GM23338 (cell line): ENCODE measurements around the gene RRM1. TPM values are rescaled to one million over a fixed set of nuclear protein-coding genes. Genes with fewer than 3 reads are reported as not detected.

Experiments used
- ATAC-seq: fragments of 200-7000 bp; cut with Tn5 transposase; 3 replicates; pipeline ENCODE4 v1.9.1; 2020
- DNase-seq: peaks from one replicate; pipeline ENCODE4 v3.0.0-alpha.2; 2015; ENCODE audit warnings: low spot score
- H2AFZ ChIP-seq: fragments of 200-600 bp; sonication (generic); 2 replicates; pipeline ENCODE4 v1.8.0; 2016; ENCODE audit warnings: antibody characterized with exemption, mild to moderate bottlenecking, moderate library complexity
- H3F3A ChIP-seq: fragments of 200-600 bp; sonication (generic); replicated peaks from 2 replicates; pipeline ENCODE4 v1.8.0; 2017; ENCODE audit warnings: antibody characterized with exemption, mixed run types, low read depth
- H3K27ac ChIP-seq: fragments of 200-600 bp; sonication (generic); 2 replicates; pipeline ENCODE4 v1.6.1; 2016; ENCODE audit warnings: low read depth
- H3K27me3 ChIP-seq: fragments of 200-600 bp; sonication (generic); 2 replicates; pipeline ENCODE4 v1.8.0; 2016; ENCODE audit warnings: mild to moderate bottlenecking, mixed run types, moderate library complexity; ENCODE audit not compliant: insufficient read depth
- H3K36me3 ChIP-seq: fragments of 200-600 bp; sonication (generic); 2 replicates; pipeline ENCODE4 v1.8.0; 2016; ENCODE audit warnings: mild to moderate bottlenecking; ENCODE audit not compliant: insufficient read depth
- H3K4me1 ChIP-seq: fragments of 200-600 bp; sonication (generic); 2 replicates; pipeline ENCODE4 v1.8.0; 2016; ENCODE audit warnings: mild to moderate bottlenecking, moderate library complexity; ENCODE audit not compliant: insufficient read depth
- H3K4me2 ChIP-seq: fragments of 200-600 bp; sonication (generic); 2 replicates; pipeline ENCODE4 v1.7.1; 2017; ENCODE audit warnings: mixed run types
- H3K4me3 ChIP-seq: fragments of 200-600 bp; sonication (generic); 2 replicates; pipeline ENCODE4 v1.6.1; 2016; ENCODE audit warnings: mixed run types
- H3K79me2 ChIP-seq: fragments of 200-600 bp; sonication (generic); replicated peaks from 2 replicates; pipeline ENCODE4 v1.8.0; 2017; ENCODE audit warnings: mild to moderate bottlenecking; ENCODE audit not compliant: insufficient read depth
- H3K9me2 ChIP-seq: fragments of 200-600 bp; sonication (generic); 2 replicates; pipeline ENCODE4 v1.8.0; 2017; ENCODE audit not compliant: insufficient read depth
- H4K20me1 ChIP-seq: fragments of 200-600 bp; sonication (generic); replicated peaks from 2 replicates; pipeline ENCODE4 v1.8.0; 2017; ENCODE audit warnings: mild to moderate bottlenecking; ENCODE audit not compliant: insufficient read depth
- H3K27ac Mint-ChIP-seq: 2 replicates; pipeline ENCODE4 v1.8.0; 2020; ENCODE audit warnings: inconsistent platforms, mild to moderate bottlenecking, moderate library complexity, mixed read lengths
- H3K27me3 Mint-ChIP-seq: 3 replicates; pipeline ENCODE4 v1.8.0; 2022; ENCODE audit warnings: low read depth, mild to moderate bottlenecking, moderate library complexity, mixed read lengths, inconsistent platforms; ENCODE audit not compliant: insufficient read depth, poor library complexity
- H3K36me3 Mint-ChIP-seq: 3 replicates; pipeline ENCODE4 v1.8.0; 2021; ENCODE audit warnings: low read depth, mild to moderate bottlenecking, inconsistent platforms, moderate library complexity, mixed read lengths
- H3K4me1 Mint-ChIP-seq: 3 replicates; pipeline ENCODE4 v1.8.0; 2020; ENCODE audit warnings: mild to moderate bottlenecking, inconsistent platforms, mixed read lengths
- H3K4me3 Mint-ChIP-seq: 3 replicates; pipeline ENCODE4 v1.8.0; 2021; ENCODE audit warnings: moderate library complexity, mild to moderate bottlenecking, inconsistent platforms, mixed read lengths
- H3K9me3 Mint-ChIP-seq: 3 replicates; pipeline ENCODE4 v1.8.0; 2020; ENCODE audit warnings: moderate library complexity, mild to moderate bottlenecking, inconsistent platforms, mixed read lengths
- EZH2 ChIP-seq: fragments of 200-600 bp; sonication (generic); IDR thresholded peaks from one replicate; pipeline ENCODE4 v1.8.0; 2017; ENCODE audit warnings: antibody characterized with exemption, mild to moderate bottlenecking, low read depth; ENCODE audit not compliant: unreplicated experiment
- EZH2phosphoT487 ChIP-seq: fragments of 200-600 bp; sonication (generic); IDR thresholded peaks from one replicate; pipeline ENCODE4 v1.8.1; 2018; ENCODE audit warnings: antibody characterized with exemption; ENCODE audit not compliant: unreplicated experiment
- JUNB ChIP-seq: IDR thresholded peaks from one replicate; pipeline ENCODE4 v1.6.1; 2016; ENCODE audit warnings: antibody characterized with exemption; ENCODE audit not compliant: unreplicated experiment
- NANOG ChIP-seq: IDR thresholded peaks from 2 replicates; pipeline ENCODE4 v1.6.1; 2016; ENCODE audit warnings: antibody characterized with exemption, borderline replicate concordance
- POLR2AphosphoS5 ChIP-seq: IDR thresholded peaks from 2 replicates; pipeline ENCODE4 v1.6.1; 2016; ENCODE audit warnings: antibody characterized with exemption, low read depth
- STAT1 ChIP-seq: IDR thresholded peaks from one replicate; pipeline ENCODE4 v1.6.1; 2016; ENCODE audit warnings: antibody characterized with exemption; ENCODE audit not compliant: unreplicated experiment
- ZNF114 ChIP-seq: fragments of 250-450 bp; sonication (Bioruptor Pico); IDR thresholded peaks from 2 replicates; pipeline ENCODE4 v1.5.0; 2020; ENCODE audit warnings: mild to moderate bottlenecking, moderate library complexity
- ZNF331 ChIP-seq: fragments of 250-450 bp; sonication (Bioruptor Pico); IDR thresholded peaks from 2 replicates; pipeline ENCODE4 v1.5.0; 2020; ENCODE audit warnings: low read depth, mild to moderate bottlenecking, moderate library complexity
- polyA plus RNA-seq: library from polyadenylated mRNA; unstranded; fragments of >200 nt; fragmentation: Nextera tagmentation; extraction: Ambion mirVana; gene quantifications from 2 replicates; pipeline ENCODE4 v1.2.1, GENCODE V29; 2016
- total RNA-seq: library from RNA; depleted of rRNA; stranded (reverse); fragments of >200 nt; shearing (Covaris generic); gene quantifications from 2 replicates; pipeline ENCODE4 v1.2.3, GENCODE V29; 2014
- TF ChIP-seq, protein P1 (sequence below), 2 experiments: fragments of 200-600 bp in 1 of 2; sonication (generic) in 1 of 2; conservative IDR thresholded peaks; 2 replicates each; pipeline versions ENCODE4 v1.5.1 to v1.6.1; 2016 to 2017; ENCODE audit warnings: antibody characterized with exemption in 2 of 2, low read depth in 2 of 2, mild to moderate bottlenecking in 2 of 2, moderate library complexity in 1 of 2
- TF ChIP-seq, protein P2 (sequence below): IDR thresholded peaks from 2 replicates; pipeline ENCODE4 v1.6.1; 2016; ENCODE audit warnings: antibody characterized with exemption
- TF ChIP-seq, protein P3 (sequence below): IDR thresholded peaks from one replicate; pipeline ENCODE4 v1.6.1; 2018; ENCODE audit warnings: antibody characterized with exemption; ENCODE audit not compliant: unreplicated experiment
- TF ChIP-seq, protein P4 (sequence below): fragments of 250-450 bp; sonication (Bioruptor Pico); IDR thresholded peaks from 2 replicates; pipeline ENCODE4 v1.5.0; 2020; ENCODE audit warnings: mild to moderate bottlenecking, moderate library complexity

Gene RRM1
- total and polyA plus RNA-seq, 2 experiments from 2014 or later, result 47.3 to 96.8 TPM

DNA sequence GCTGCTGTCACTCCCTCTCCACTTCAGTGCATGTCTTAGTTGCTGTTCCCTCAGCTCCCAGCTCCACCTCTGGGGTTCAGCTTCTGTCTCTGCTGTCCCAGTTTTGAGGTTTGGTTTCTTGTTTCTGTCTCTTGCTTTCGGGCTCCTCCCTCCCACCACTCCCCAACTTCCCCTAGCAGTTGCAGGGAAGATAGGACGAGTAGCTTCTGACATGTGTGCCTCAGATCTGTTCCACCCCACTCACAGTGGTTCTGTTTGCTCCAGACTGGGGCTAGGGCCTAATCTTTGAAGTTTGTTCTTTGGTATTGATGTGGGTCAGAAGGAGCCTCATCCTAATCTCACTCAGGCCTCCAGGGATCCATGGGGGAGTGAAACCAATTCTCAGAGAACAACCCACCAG, 2.6 kb upstream of the RRM1 start:
- no peaks in the 10 kb centered on the region for H3K9me3 Mint-ChIP-seq
- Histone ChIP-seq H3K27me3 (no peaks in the 10 kb centered on the region), H4K20me1 (no peaks in the 10 kb centered on the region), H3K4me2 (no peak overlapping the region), H2AFZ (no peak overlapping the region), H3K4me1 (peaks cover 14% of the 10 kb centered on the region), H3K36me3 (no peaks in the 10 kb centered on the region), H3K9me2 (no peaks in the 10 kb centered on the region), H3K27ac (no peak overlapping the region), H3K79me2 (peaks cover 18% of the 10 kb centered on the region), H3F3A (no peaks in the 10 kb centered on the region), H3K4me3 (no peak overlapping the region)
- TF ChIP-seq, protein P1, sequence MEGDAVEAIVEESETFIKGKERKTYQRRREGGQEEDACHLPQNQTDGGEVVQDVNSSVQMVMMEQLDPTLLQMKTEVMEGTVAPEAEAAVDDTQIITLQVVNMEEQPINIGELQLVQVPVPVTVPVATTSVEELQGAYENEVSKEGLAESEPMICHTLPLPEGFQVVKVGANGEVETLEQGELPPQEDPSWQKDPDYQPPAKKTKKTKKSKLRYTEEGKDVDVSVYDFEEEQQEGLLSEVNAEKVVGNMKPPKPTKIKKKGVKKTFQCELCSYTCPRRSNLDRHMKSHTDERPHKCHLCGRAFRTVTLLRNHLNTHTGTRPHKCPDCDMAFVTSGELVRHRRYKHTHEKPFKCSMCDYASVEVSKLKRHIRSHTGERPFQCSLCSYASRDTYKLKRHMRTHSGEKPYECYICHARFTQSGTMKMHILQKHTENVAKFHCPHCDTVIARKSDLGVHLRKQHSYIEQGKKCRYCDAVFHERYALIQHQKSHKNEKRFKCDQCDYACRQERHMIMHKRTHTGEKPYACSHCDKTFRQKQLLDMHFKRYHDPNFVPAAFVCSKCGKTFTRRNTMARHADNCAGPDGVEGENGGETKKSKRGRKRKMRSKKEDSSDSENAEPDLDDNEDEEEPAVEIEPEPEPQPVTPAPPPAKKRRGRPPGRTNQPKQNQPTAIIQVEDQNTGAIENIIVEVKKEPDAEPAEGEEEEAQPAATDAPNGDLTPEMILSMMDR (conservative IDR thresholded peaks at IDR 0.05; ENCODE audit: low read depth in 2 of 2), result no peak
- no peak for TF ChIP-seq STAT1
- no peak for TF ChIP-seq POLR2AphosphoS5
- TF ChIP-seq, protein P2, sequence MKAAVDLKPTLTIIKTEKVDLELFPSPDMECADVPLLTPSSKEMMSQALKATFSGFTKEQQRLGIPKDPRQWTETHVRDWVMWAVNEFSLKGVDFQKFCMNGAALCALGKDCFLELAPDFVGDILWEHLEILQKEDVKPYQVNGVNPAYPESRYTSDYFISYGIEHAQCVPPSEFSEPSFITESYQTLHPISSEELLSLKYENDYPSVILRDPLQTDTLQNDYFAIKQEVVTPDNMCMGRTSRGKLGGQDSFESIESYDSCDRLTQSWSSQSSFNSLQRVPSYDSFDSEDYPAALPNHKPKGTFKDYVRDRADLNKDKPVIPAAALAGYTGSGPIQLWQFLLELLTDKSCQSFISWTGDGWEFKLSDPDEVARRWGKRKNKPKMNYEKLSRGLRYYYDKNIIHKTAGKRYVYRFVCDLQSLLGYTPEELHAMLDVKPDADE, result no peak
- no peak for TF ChIP-seq ZNF331 (CRISPR knock-in tag)
- no peak for TF ChIP-seq EZH2
- TF ChIP-seq JUNB, result no peak
- no peak for TF ChIP-seq ZNF114 (CRISPR knock-in tag)
- TF ChIP-seq, protein P3, sequence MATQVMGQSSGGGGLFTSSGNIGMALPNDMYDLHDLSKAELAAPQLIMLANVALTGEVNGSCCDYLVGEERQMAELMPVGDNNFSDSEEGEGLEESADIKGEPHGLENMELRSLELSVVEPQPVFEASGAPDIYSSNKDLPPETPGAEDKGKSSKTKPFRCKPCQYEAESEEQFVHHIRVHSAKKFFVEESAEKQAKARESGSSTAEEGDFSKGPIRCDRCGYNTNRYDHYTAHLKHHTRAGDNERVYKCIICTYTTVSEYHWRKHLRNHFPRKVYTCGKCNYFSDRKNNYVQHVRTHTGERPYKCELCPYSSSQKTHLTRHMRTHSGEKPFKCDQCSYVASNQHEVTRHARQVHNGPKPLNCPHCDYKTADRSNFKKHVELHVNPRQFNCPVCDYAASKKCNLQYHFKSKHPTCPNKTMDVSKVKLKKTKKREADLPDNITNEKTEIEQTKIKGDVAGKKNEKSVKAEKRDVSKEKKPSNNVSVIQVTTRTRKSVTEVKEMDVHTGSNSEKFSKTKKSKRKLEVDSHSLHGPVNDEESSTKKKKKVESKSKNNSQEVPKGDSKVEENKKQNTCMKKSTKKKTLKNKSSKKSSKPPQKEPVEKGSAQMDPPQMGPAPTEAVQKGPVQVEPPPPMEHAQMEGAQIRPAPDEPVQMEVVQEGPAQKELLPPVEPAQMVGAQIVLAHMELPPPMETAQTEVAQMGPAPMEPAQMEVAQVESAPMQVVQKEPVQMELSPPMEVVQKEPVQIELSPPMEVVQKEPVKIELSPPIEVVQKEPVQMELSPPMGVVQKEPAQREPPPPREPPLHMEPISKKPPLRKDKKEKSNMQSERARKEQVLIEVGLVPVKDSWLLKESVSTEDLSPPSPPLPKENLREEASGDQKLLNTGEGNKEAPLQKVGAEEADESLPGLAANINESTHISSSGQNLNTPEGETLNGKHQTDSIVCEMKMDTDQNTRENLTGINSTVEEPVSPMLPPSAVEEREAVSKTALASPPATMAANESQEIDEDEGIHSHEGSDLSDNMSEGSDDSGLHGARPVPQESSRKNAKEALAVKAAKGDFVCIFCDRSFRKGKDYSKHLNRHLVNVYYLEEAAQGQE, result no peak
- TF ChIP-seq, protein P4, sequence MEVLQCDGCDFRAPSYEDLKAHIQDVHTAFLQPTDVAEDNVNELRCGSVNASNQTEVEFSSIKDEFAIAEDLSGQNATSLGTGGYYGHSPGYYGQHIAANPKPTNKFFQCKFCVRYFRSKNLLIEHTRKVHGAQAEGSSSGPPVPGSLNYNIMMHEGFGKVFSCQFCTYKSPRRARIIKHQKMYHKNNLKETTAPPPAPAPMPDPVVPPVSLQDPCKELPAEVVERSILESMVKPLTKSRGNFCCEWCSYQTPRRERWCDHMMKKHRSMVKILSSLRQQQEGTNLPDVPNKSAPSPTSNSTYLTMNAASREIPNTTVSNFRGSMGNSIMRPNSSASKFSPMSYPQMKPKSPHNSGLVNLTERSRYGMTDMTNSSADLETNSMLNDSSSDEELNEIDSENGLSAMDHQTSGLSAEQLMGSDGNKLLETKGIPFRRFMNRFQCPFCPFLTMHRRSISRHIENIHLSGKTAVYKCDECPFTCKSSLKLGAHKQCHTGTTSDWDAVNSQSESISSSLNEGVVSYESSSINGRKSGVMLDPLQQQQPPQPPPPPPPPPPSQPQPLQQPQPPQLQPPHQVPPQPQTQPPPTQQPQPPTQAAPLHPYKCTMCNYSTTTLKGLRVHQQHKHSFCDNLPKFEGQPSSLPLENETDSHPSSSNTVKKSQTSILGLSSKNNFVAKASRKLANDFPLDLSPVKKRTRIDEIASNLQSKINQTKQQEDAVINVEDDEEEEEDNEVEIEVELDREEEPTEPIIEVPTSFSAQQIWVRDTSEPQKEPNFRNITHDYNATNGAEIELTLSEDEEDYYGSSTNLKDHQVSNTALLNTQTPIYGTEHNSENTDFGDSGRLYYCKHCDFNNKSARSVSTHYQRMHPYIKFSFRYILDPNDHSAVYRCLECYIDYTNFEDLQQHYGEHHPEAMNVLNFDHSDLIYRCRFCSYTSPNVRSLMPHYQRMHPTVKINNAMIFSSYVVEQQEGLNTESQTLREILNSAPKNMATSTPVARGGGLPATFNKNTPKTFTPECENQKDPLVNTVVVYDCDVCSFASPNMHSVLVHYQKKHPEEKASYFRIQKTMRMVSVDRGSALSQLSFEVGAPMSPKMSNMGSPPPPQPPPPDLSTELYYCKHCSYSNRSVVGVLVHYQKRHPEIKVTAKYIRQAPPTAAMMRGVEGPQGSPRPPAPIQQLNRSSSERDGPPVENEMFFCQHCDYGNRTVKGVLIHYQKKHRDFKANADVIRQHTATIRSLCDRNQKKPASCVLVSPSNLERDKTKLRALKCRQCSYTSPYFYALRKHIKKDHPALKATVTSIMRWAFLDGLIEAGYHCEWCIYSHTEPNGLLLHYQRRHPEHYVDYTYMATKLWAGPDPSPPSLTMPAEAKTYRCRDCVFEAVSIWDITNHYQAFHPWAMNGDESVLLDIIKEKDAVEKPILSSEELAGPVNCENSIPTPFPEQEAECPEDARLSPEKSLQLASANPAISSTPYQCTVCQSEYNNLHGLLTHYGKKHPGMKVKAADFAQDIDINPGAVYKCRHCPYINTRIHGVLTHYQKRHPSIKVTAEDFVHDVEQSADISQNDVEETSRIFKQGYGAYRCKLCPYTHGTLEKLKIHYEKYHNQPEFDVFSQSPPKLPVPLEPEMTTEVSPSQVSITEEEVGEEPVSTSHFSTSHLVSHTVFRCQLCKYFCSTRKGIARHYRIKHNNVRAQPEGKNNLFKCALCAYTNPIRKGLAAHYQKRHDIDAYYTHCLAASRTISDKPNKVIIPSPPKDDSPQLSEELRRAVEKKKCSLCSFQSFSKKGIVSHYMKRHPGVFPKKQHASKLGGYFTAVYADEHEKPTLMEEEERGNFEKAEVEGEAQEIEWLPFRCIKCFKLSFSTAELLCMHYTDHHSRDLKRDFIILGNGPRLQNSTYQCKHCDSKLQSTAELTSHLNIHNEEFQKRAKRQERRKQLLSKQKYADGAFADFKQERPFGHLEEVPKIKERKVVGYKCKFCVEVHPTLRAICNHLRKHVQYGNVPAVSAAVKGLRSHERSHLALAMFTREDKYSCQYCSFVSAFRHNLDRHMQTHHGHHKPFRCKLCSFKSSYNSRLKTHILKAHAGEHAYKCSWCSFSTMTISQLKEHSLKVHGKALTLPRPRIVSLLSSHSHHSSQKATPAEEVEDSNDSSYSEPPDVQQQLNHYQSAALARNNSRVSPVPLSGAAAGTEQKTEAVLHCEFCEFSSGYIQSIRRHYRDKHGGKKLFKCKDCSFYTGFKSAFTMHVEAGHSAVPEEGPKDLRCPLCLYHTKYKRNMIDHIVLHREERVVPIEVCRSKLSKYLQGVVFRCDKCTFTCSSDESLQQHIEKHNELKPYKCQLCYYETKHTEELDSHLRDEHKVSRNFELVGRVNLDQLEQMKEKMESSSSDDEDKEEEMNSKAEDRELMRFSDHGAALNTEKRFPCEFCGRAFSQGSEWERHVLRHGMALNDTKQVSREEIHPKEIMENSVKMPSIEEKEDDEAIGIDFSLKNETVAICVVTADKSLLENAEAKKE (CRISPR knock-in tag), result no peak
- no peak for TF ChIP-seq EZH2phosphoT487
- no peak for TF ChIP-seq NANOG
- H3K4me1 Mint-ChIP-seq, result peaks cover 20% of the 10 kb centered on the region
- DNase-seq (no peak), ATAC-seq (no peak)
- no peak overlapping the region for H3K4me3 Mint-ChIP-seq
- peaks cover 2% of the 10 kb centered on the region for H3K27me3 Mint-ChIP-seq
- no peaks in the 10 kb centered on the region; the same call in 2 of the 3 replicates for H3K36me3 Mint-ChIP-seq
- no peak overlapping the region for H3K27ac Mint-ChIP-seq
